Activated CD4-positive, alpha-beta T cell treated with anti-CD3 and anti-CD28 coated beads, Interleukin-2, amount 50 U/mL, for 1 hour (primary cell): ENCODE measurements around the gene ZNF444.
A peak's percentile ranks its signal among the peaks of the same experiment; 100 is the strongest.
"Not testable (repeated sequence)": the region's sequence is repeated elsewhere in the genome, so short reads cannot be mapped to it uniquely, and the experiment has no call there.

Source experiments
- DNase-seq: peaks from one replicate; pipeline ENCODE4 v3.0.0-alpha.2; 2020

ZNF444 gene

GRCh38 chr19:56140583-56141416 is at the start of gene ZNF444:
TSS of gene ZNF444 (plus strand) at chr19:56141287. CDS start at chr19:56146912, 5,625 bp downstream.
- DNase-seq, result peak; percentile 99

GRCh38 chr19:56091751-56092546 is 49.1 kb upstream of the ZNF444 start:
- peak; percentile 6 for DNase-seq

GRCh38 chr19:56092685-56093631 is 48.1 kb upstream of the ZNF444 start:
- DNase-seq, result no peak

- no peak for DNase-seq
Measured at GRCh38 chr19:56094449-56094848, 46.6 kb upstream of the ZNF444 start.

- no peak for DNase-seq
Measured at GRCh38 chr19:56096665-56097064, 44.4 kb upstream of the ZNF444 start.

- no peak for DNase-seq
Measured at GRCh38 chr19:56097306-56097705, 43.8 kb upstream of the ZNF444 start.

- no peak for DNase-seq
Measured at GRCh38 chr19:56097776-56098175, 43.3 kb upstream of the ZNF444 start.

- not testable (repeated sequence) for DNase-seq
Measured at GRCh38 chr19:56098237-56098636, 42.9 kb upstream of the ZNF444 start.

GRCh38 chr19:56098731-56099568 is 42.1 kb upstream of the ZNF444 start:
- no peak for DNase-seq

GRCh38 chr19:56099638-56100539 is 41.2 kb upstream of the ZNF444 start:
- DNase-seq, result no peak

GRCh38 chr19:56101095-56101494 is 40.0 kb upstream of the ZNF444 start:
- no peak for DNase-seq

- DNase-seq, result no peak
Measured at GRCh38 chr19:56101746-56102535, 39.1 kb upstream of the ZNF444 start.

- DNase-seq, result no peak
Measured at GRCh38 chr19:56103027-56103614, 38.0 kb upstream of the ZNF444 start.

- DNase-seq, result no peak
Measured at GRCh38 chr19:56104423-56104822, 36.7 kb upstream of the ZNF444 start.

GRCh38 chr19:56105090-56105701 is 35.9 kb upstream of the ZNF444 start:
- DNase-seq, result peak; percentile 61

- not testable (repeated sequence) for DNase-seq
Measured at GRCh38 chr19:56105831-56106396, 35.2 kb upstream of the ZNF444 start.

- DNase-seq, result no peak
Measured at GRCh38 chr19:56106397-56106849, 34.7 kb upstream of the ZNF444 start.

- no peak for DNase-seq
Measured at GRCh38 chr19:56106993-56107392, 34.1 kb upstream of the ZNF444 start.
